ENCODE data around the gene ABHD17A.

ABHD17A gene

GRCh38 chr19:1857648-1858326 lies 27.5 kb downstream of the ABHD17A start:
- ChIA-PET CTCF (interaction anchor here (1.0 to 3.2 kb wide), 5 partner anchors 9 to 185 kb away, joined by 4 to 12 read pairs (median 9); partner anchors contain the start of gene REXO1), POLR2A (interaction anchor here (0.6 to 0.7 kb wide), 2 partner anchors 589 to 596 kb away, joined by 3 to 5 read pairs; partner anchors contain the start of gene CIRBP)
- DNase-seq (ENCODE audit: extremely low spot score) = no peak
- TF ChIP-seq, protein P1, sequence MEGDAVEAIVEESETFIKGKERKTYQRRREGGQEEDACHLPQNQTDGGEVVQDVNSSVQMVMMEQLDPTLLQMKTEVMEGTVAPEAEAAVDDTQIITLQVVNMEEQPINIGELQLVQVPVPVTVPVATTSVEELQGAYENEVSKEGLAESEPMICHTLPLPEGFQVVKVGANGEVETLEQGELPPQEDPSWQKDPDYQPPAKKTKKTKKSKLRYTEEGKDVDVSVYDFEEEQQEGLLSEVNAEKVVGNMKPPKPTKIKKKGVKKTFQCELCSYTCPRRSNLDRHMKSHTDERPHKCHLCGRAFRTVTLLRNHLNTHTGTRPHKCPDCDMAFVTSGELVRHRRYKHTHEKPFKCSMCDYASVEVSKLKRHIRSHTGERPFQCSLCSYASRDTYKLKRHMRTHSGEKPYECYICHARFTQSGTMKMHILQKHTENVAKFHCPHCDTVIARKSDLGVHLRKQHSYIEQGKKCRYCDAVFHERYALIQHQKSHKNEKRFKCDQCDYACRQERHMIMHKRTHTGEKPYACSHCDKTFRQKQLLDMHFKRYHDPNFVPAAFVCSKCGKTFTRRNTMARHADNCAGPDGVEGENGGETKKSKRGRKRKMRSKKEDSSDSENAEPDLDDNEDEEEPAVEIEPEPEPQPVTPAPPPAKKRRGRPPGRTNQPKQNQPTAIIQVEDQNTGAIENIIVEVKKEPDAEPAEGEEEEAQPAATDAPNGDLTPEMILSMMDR (IDR thresholded peaks at IDR 0.05; ENCODE audit: control extremely low read depth, extremely low read depth, low read depth, missing control alignments) = no peak

DNA sequence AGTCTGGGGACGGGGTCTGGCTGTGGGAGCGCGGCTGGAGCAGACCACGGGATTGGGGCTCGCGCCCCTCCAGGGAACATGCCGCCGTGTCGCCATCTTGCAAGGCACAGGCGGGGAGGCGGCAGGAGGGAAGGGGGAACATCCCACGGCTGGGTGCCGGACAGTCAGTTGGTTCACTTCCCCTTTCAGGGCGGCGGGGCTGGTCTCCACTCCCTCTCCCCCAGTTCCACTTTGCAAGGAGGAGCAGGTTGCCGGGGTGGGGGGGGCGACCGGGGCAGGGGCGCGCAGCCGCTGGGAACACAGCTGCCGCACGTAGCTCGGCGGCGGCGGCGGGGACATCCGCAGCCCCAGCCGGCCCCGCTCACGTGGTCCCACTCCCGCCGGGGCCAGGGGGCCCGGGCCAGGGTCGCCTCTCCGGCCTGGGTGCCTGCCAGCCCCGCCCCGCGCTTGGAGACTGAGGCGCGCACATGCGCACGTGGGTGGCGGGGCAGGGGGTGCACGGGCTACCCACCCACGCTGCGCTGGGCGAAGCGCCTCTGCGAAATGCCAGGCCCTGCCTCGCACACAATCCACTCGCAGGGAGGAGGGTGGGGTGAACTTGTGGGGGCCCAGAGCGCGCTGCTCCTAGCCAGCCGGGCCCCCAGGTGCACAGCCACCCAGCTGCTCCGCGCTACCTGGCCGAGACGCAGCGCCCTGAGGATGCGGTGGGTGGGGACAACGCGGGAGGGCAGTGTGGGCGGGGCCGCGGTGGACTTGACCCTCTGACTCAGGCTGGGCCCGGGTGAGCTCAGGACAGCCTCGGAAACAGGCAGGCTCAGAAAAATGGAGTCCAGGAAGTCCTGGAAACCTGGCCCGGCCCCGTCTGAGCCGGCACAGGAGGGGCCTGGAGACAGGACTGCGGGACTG lies 28.3 kb downstream of the ABHD17A start:
- TF ChIP-seq, protein P1 (IDR thresholded peaks at IDR 0.05; ENCODE audit: control extremely low read depth, extremely low read depth, low read depth, missing control alignments) = no peak
- ChIA-PET POLR2A (interaction anchor here (0.7 kb wide), 1 partner anchor 34 kb away, joined by 3 read pairs; no protein-coding TSS in a partner anchor), CTCF (interaction anchor here (0.6 to 3.2 kb wide), 7 partner anchors 8 to 184 kb away, joined by 3 to 12 read pairs (median 4); partner anchors contain the start of gene REXO1)
- DNase-seq (ENCODE audit: extremely low spot score) = peak; percentile 82

- no peak for DNase-seq (ENCODE audit: extremely low spot score)
- POLR2A ChIA-PET = interaction anchor here (0.7 kb wide), 1 partner anchor 35 kb away, joined by 3 read pairs; no protein-coding TSS in a partner anchor
- CTCF ChIA-PET = interaction anchor here (1.0 to 3.2 kb wide), 2 partner anchors 18 to 30 kb away, joined by 4 to 12 read pairs; no protein-coding TSS in a partner anchor
- TF ChIP-seq, protein P1 (IDR thresholded peaks at IDR 0.05; ENCODE audit: control extremely low read depth, extremely low read depth, low read depth, missing control alignments) = no peak
Observed at GRCh38 chr19:1856345-1856697, 29.0 kb downstream of the ABHD17A start.

DNA sequence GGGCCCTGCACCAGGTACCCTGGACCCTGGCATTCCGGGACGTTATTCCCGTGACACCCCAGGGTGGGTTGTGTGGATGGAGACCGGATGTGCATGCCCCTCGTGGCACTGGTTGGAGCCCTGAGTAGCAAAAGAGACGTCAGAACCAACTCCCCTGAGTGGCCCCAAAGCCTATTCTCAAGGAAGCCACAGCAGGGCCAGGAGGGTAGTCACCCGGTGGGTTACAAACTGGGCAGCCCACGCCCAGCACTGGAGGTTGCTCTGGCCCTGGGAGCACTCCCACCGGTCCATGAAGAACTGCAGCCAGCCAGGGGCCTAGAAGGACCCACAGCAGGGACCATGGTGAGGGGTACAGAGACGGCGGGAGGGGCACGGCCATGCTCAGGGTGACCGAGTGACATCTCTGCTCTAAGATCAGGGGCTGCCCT lies 29.5 kb downstream of the ABHD17A start:
- DNase-seq (ENCODE audit: extremely low spot score) = no peak
- ChIA-PET POLR2A (interaction anchor here (0.5 kb wide), 1 partner anchor 8 kb away, joined by 3 read pairs; no protein-coding TSS in a partner anchor), CTCF (interaction anchor here (1.0 to 1.4 kb wide), 3 partner anchors 18 to 30 kb away, joined by 3 to 4 read pairs (median 4); no protein-coding TSS in a partner anchor)
- TF ChIP-seq, protein P1 (IDR thresholded peaks at IDR 0.05; ENCODE audit: control extremely low read depth, extremely low read depth, low read depth, missing control alignments) = no peak

DNA sequence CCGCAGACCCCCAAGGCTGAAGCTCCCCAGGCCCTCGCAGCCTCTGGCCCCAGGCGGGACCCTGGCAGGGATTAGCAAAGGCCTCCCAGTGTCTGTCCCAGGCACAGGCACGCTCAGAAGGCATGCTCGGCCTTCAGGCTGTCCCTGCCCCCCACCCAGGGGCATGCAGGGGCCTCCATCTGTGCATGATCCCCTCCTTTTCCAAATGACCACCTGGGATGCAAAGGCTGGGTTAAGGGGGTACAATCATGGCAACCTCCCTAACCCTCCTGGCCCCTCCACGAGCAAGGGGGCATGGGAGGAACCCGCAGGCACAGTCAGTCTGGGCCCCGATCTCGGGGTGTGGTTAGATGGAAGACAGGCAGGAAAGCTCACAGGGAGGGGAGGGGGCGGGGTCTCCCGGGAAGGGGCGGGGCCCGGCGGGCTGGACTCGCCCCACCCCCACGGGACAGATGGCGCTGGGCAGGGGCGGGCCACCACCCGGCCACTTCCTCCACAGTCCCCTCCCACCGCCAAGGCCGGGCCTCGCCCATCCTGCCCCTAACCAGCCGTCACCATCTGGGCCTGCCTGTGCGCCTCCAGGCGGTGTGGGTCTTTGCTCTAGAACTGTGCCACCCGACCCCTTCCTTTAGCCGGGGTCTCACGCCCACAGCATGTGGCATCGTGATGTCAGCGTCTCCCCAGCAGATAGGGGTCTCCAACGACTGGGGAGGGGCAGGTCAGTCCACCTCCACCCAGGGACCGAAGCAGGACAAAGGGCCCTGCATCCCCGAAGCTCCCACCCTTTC lies 30.1 kb downstream of the ABHD17A start:
- POLR2A ChIA-PET = interaction anchor here (0.5 to 0.6 kb wide), 3 partner anchors 9 to 75 kb away, joined by 3 read pairs; no protein-coding TSS in a partner anchor
- DNase-seq (ENCODE audit: extremely low spot score) = peak; percentile 93
- CTCF ChIA-PET = interaction anchor here (1.1 to 1.4 kb wide), 2 partner anchors 18 to 29 kb away, joined by 3 to 4 read pairs; no protein-coding TSS in a partner anchor
- TF ChIP-seq, protein P1 (IDR thresholded peaks at IDR 0.05; ENCODE audit: control extremely low read depth, extremely low read depth, low read depth, missing control alignments) = no peak

Measured in GM10248 (cell line).